Measurements from ENCODE around the gene TECPR1.

The TECPR1 gene

GRCh38 chr7:98234429-98235147, 17.4 kb downstream of the TECPR1 start:
- DNase-seq: no peak
- TF ChIP-seq CTCF (IDR thresholded peaks at IDR 0.05): no peak
- Histone ChIP-seq H3K27me3 (no peaks in the 10 kb centered on the region), H3K9me3 (no peaks in the 10 kb centered on the region), H3K4me1 (no peaks in the 10 kb centered on the region), H3K27ac (no peak overlapping the region), H3K36me3 (peaks cover 23 to 85% (median 59%) of the 10 kb centered on the region in 3 donors), H3K4me3 (no peak overlapping the region)
- intact Hi-C loops (cut with DNase I; ENCODE audit: low total_unique reads): no loop called here

GRCh38 chr7:98233219-98234070, 18.6 kb downstream of the TECPR1 start:
- H3K27ac ChIP-seq: no peak overlapping the region
- no peaks in the 10 kb centered on the region for H3K9me3 ChIP-seq
- TF ChIP-seq CTCF (IDR thresholded peaks at IDR 0.05): no peak
- H3K36me3 ChIP-seq: peaks cover 11 to 85% (median 54%) of the 10 kb centered on the region in 3 donors
- no peaks in the 10 kb centered on the region for H3K27me3 ChIP-seq
- no peaks in the 10 kb centered on the region for H3K4me1 ChIP-seq
- DNase-seq: no peak
- intact Hi-C loops (cut with DNase I; ENCODE audit: low total_unique reads): no loop called here
- no peak overlapping the region for H3K4me3 ChIP-seq

- DNase-seq: no peak
- H3K4me1 ChIP-seq: no peaks in the 10 kb centered on the region
- TF ChIP-seq CTCF (IDR thresholded peaks at IDR 0.05): no peak
- H3K9me3 ChIP-seq: no peaks in the 10 kb centered on the region
- H3K36me3 ChIP-seq: peaks cover 10 to 85% (median 53%) of the 10 kb centered on the region in 3 donors
- H3K27me3 ChIP-seq: no peaks in the 10 kb centered on the region
- H3K27ac ChIP-seq: no peak overlapping the region
- intact Hi-C loops (cut with DNase I; ENCODE audit: low total_unique reads): no loop called here
- H3K4me3 ChIP-seq: no peak overlapping the region
Observed at GRCh38 chr7:98232799-98233198, 19.2 kb downstream of the TECPR1 start.

- intact Hi-C loops (cut with DNase I; ENCODE audit: low total_unique reads): no loop called here
- no peak for DNase-seq
- no peaks in the 10 kb centered on the region for H3K4me1 ChIP-seq
- H3K27me3 ChIP-seq: no peaks in the 10 kb centered on the region
- TF ChIP-seq CTCF (IDR thresholded peaks at IDR 0.05): no peak
- H3K27ac ChIP-seq: no peak overlapping the region
- peaks cover 10 to 86% (median 48%) of the 10 kb centered on the region in 3 donors for H3K36me3 ChIP-seq
- no peak overlapping the region for H3K4me3 ChIP-seq
- no peaks in the 10 kb centered on the region for H3K9me3 ChIP-seq
Observed at GRCh38 chr7:98232263-98232585, 19.8 kb downstream of the TECPR1 start.

- TF ChIP-seq CTCF (IDR thresholded peaks at IDR 0.05): no peak
- no peak for DNase-seq
- no peak overlapping the region for H3K4me3 ChIP-seq
- H3K36me3 ChIP-seq: peaks cover 10 to 85% (median 47%) of the 10 kb centered on the region in 3 donors
- no peaks in the 10 kb centered on the region for H3K4me1 ChIP-seq
- H3K27ac ChIP-seq: no peak overlapping the region
- no peaks in the 10 kb centered on the region for H3K9me3 ChIP-seq
- intact Hi-C loops (cut with DNase I; ENCODE audit: low total_unique reads): no loop called here
- H3K27me3 ChIP-seq: no peaks in the 10 kb centered on the region
Observed at GRCh38 chr7:98231493-98232262, 20.4 kb downstream of the TECPR1 start.

Measured in tibial artery (tissue), 4 donors.